ENCODE results near the gene GDNF. TPM values are rescaled to one million over a fixed set of nuclear protein-coding genes. Genes with fewer than 3 reads are reported as not detected.

The GDNF gene
- total and polyA plus RNA-seq, 9 donors = 0.23 to 6.3 (median 3.6) TPM

DNA sequence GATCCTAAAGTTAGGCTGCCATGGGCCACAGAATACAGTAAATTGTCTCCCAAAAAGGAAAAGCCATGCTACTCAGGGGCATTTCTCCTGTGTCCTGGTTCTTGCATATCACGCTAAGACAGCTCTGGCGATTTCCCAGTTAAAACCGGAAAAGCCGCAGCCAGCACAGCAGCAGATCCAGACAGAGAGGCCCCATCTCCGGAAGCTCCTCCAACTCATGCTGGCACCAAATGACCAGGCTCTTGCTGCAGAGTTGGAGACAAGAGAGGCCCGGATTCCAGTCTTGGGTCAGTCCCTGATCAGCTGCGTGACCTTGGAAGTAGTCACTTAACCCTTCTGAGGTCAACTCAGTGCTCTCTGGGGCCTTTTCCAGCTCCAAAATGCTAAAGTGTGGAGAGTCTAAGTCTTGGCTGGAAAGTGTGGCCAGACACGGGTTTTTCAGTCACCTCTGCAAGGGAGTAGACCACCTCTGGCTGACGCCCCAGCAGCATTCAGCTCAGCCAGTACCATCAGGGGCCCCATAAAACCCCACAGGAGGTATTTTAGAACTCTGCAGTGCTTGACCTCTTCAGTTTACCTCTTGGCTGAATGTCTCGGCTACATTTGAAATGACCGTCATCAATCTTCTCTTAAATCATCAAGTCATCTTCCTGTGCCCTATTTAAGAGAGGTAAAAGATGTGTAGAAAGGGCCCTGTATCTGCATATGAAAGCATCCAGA, 16.2 kb downstream of the GDNF start:
- intact Hi-C loops (cut with DNase I) = no loop called here

GRCh38 chr5:37816883-37817282, 23.0 kb downstream of the GDNF start:
- H3K27me3 ChIP-seq = no peaks in the 10 kb centered on the region
- H3K4me1 ChIP-seq (ENCODE audit: insufficient read depth) = no peaks in the 10 kb centered on the region
- WGBS, 3 donors = 59 to 65% (median 63%) methylated on average over 3 of the region's 3 CpGs
- TF ChIP-seq CTCF (IDR thresholded peaks at IDR 0.05) (no peak), EP300 (IDR thresholded peaks at IDR 0.05) (no peak), POLR2A (IDR thresholded peaks at IDR 0.05) (no peak)
- no peak overlapping the region for H3K27ac ChIP-seq
- H3K4me3 ChIP-seq = no peak overlapping the region
- intact Hi-C loops (cut with DNase I) = no loop called here
- DNase-seq = no peak
- no peaks in the 10 kb centered on the region for H3K9me3 ChIP-seq
- H3K36me3 ChIP-seq = no peaks in the 10 kb centered on the region

More for the DNA sequence above, 16.2 kb downstream of the GDNF start:
- no peak overlapping the region for H3K27ac ChIP-seq
- DNase-seq = no peak
- no peaks in the 10 kb centered on the region for H3K4me1 ChIP-seq (ENCODE audit: insufficient read depth)
- no peaks in the 10 kb centered on the region for H3K9me3 ChIP-seq
- no peak for TF ChIP-seq CTCF (IDR thresholded peaks at IDR 0.05)
- no peak for TF ChIP-seq EP300 (IDR thresholded peaks at IDR 0.05)
- TF ChIP-seq POLR2A (IDR thresholded peaks at IDR 0.05) = no peak
- no peaks in the 10 kb centered on the region for H3K27me3 ChIP-seq
- H3K4me3 ChIP-seq = no peak overlapping the region
- WGBS, 3 donors = 76 to 88% (median 83%) methylated on average over 11 of the region's 11 CpGs
- no peaks in the 10 kb centered on the region for H3K36me3 ChIP-seq

- Histone ChIP-seq H3K27me3 (no peaks in the 10 kb centered on the region), H3K9me3 (no peaks in the 10 kb centered on the region), H3K4me3 (no peak overlapping the region), H3K4me1 (ENCODE audit: insufficient read depth) (no peaks in the 10 kb centered on the region), H3K27ac (no peak overlapping the region), H3K36me3 (no peaks in the 10 kb centered on the region)
- DNase-seq = no peak
- 90 to 96% (median 90%) methylated on average over 3 of the region's 3 CpGs for WGBS, 3 donors
- intact Hi-C loops (cut with DNase I) = no loop called here
- no peak for TF ChIP-seq CTCF (IDR thresholded peaks at IDR 0.05)
- no peak for TF ChIP-seq POLR2A (IDR thresholded peaks at IDR 0.05)
Observed at GRCh38 chr5:37816331-37816730, 23.5 kb downstream of the GDNF start.

DNA sequence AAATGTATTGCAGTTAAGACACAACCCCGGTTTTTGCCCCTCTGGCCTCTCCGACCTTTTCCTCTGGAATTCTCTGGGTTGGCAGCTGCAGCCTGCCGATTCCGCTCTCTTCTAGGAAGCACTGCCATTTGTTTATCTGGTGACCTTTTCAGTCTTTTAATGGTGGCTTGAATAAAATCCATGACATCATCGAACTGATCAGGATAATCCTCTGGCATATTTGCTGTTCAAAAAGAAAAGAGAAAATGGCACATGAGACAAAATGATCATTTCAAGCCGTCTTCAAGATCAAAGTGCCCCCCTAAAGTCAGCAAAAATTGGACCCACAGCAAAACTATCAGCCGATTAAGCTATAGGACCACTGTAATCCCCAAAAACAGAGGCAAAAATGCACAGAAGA, 23.9 kb downstream of the GDNF start:
- 88 to 92% (median 89%) methylated on average over 7 of the region's 7 CpGs for WGBS, 3 donors
- H3K27ac ChIP-seq = no peak overlapping the region
- intact Hi-C loops (cut with DNase I) = no loop called here
- no peaks in the 10 kb centered on the region for H3K36me3 ChIP-seq
- H3K4me1 ChIP-seq (ENCODE audit: insufficient read depth) = no peaks in the 10 kb centered on the region
- no peaks in the 10 kb centered on the region for H3K27me3 ChIP-seq
- no peak overlapping the region for H3K4me3 ChIP-seq
- no peaks in the 10 kb centered on the region for H3K9me3 ChIP-seq
- no peak for DNase-seq
- TF ChIP-seq EP300 (IDR thresholded peaks at IDR 0.05) (no peak), CTCF (IDR thresholded peaks at IDR 0.05) (no peak), POLR2A (IDR thresholded peaks at IDR 0.05) (no peak)

Measured in ovary (tissue), 9 donors.